Measurements from ENCODE around the gene ARRDC2.

DNA sequence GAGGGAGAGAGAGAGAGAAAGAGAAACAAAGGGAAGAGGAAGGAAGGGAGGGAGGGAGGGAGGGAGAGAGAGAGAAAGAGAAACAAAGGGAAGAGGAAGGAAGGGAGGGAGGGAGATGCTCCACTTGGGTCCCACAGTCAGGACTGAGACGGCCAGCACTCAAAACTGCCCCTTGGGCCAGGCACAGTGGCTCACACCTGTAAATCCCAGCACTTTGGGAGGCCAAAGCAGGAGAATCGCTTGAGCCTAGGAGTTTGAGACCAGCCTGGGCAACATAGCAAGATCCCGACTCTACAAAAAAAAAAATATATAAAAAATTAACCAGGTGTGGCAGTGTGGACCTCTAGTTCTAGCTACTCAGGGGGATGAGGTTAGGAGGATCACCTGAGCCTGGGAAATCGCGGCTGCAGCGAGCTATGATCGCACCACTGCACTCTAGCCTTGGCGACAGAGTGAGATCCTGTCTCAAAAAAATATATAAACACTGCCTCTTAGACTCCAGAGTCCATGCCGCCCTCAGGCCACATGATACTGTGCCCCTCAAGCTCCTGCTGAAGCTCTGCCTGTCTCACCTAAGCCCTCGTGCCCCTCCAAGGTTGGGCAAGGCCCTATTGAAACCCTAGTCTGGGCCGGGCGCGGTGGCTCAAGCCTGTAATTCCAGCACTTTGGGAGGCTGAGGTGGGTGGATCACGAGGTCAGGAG lies 8.4 kb downstream of the ARRDC2 start:
- TF ChIP-seq, protein P1, sequence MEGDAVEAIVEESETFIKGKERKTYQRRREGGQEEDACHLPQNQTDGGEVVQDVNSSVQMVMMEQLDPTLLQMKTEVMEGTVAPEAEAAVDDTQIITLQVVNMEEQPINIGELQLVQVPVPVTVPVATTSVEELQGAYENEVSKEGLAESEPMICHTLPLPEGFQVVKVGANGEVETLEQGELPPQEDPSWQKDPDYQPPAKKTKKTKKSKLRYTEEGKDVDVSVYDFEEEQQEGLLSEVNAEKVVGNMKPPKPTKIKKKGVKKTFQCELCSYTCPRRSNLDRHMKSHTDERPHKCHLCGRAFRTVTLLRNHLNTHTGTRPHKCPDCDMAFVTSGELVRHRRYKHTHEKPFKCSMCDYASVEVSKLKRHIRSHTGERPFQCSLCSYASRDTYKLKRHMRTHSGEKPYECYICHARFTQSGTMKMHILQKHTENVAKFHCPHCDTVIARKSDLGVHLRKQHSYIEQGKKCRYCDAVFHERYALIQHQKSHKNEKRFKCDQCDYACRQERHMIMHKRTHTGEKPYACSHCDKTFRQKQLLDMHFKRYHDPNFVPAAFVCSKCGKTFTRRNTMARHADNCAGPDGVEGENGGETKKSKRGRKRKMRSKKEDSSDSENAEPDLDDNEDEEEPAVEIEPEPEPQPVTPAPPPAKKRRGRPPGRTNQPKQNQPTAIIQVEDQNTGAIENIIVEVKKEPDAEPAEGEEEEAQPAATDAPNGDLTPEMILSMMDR (IDR thresholded peaks at IDR 0.05) = no peak
- TF ChIP-seq EP300 (IDR thresholded peaks at IDR 0.05) (no peak), POLR2A (IDR thresholded peaks at IDR 0.05) (no peak)

Data from tibial nerve (tissue), 4 donors.